GM12878 (cell line): Measurements from ENCODE around the gene SDK2. TPM values are rescaled to one million over a fixed set of nuclear protein-coding genes. Genes with fewer than 3 reads are reported as not detected.
A peak's percentile ranks its signal among the peaks of the same experiment; 100 is the strongest.

Experiments used
- ASH2L ChIP-seq: fragments of 300-600, 200-600 bp; sonication (generic); IDR thresholded peaks from 2 replicates; pipeline ENCODE4 v1.6.1; 2017; ENCODE audit warnings: low read depth, mild to moderate bottlenecking, borderline replicate concordance
- BCLAF1 ChIP-seq: fragments of 450-650 bp; IDR thresholded peaks from 2 replicates; pipeline ENCODE4 v1.6.1; 2017; ENCODE audit warnings: antibody characterized with exemption, mild to moderate bottlenecking, moderate library complexity
- CBX3 ChIP-seq: fragments of 200-600 bp; sonication (generic); IDR thresholded peaks from 2 replicates; pipeline ENCODE4 v1.6.1; 2016; ENCODE audit warnings: low read depth, borderline replicate concordance
- CEBPZ ChIP-seq: fragments of 150-350 bp; IDR thresholded peaks from 2 replicates; pipeline ENCODE4 v1.6.1; 2016; ENCODE audit warnings: low read depth, low read length
- CHD2 ChIP-seq: IDR thresholded peaks from 2 replicates; pipeline ENCODE4 v1.6.1; 2011; ENCODE audit warnings: low read depth, low read length, improper control_type of control experiment, borderline replicate concordance
- E2F4 ChIP-seq: IDR thresholded peaks from 2 replicates; pipeline ENCODE4 v1.6.1; 2012; ENCODE audit warnings: low read depth, low read length, improper control_type of control experiment
- HSF1 ChIP-seq: fragments of 150-350 bp; IDR thresholded peaks from 2 replicates; pipeline ENCODE4 v1.6.1; 2014; ENCODE audit warnings: mild to moderate bottlenecking, low read depth, low read length
- IKZF1 ChIP-seq: fragments of 450-650 bp; conservative IDR thresholded peaks from 2 replicates; pipeline ENCODE4 v1.6.1; 2017; ENCODE audit warnings: antibody characterized with exemption, mild to moderate bottlenecking
- MEF2A ChIP-seq: IDR thresholded peaks from 2 replicates; pipeline ENCODE4 v1.6.1; 2011; ENCODE audit warnings: low read depth, mild to moderate bottlenecking, low read length, moderate library complexity; ENCODE audit not compliant: insufficient read depth
- MLLT1 ChIP-seq: fragments of 450-650 bp; IDR thresholded peaks from 2 replicates; pipeline ENCODE4 v1.6.1; 2016; ENCODE audit warnings: mild to moderate bottlenecking
- MTA3 ChIP-seq: IDR thresholded peaks from 2 replicates; pipeline ENCODE4 v1.6.1; 2012; ENCODE audit warnings: low read length, inconsistent platforms, borderline replicate concordance
- NFYB ChIP-seq: IDR thresholded peaks from 2 replicates; pipeline ENCODE4 v1.6.1; 2011; ENCODE audit warnings: low read depth, mild to moderate bottlenecking, low read length, improper control_type of control experiment, moderate library complexity; ENCODE audit not compliant: insufficient read depth
- PBX3 ChIP-seq: IDR thresholded peaks from 2 replicates; pipeline ENCODE4 v1.6.1; 2011; ENCODE audit warnings: mild to moderate bottlenecking, low read depth, low read length, moderate library complexity; ENCODE audit not compliant: insufficient replicate concordance
- POLR2AphosphoS2 ChIP-seq: IDR thresholded peaks from 2 replicates; pipeline ENCODE4 v1.6.1; 2011; ENCODE audit warnings: low read depth, mild to moderate bottlenecking, low read length, improper control_type of control experiment, moderate library complexity
- RBBP5 ChIP-seq: fragments of 200-600 bp; sonication (generic); conservative IDR thresholded peaks from 2 replicates; pipeline ENCODE4 v1.6.1; 2016
- RELA ChIP-seq: fragments of 450-650 bp; IDR thresholded peaks from 2 replicates; pipeline ENCODE4 v1.8.0; 2014; ENCODE audit warnings: borderline replicate concordance; ENCODE audit not compliant: partially characterized antibody
- STAT1 ChIP-seq: fragments of 450-650 bp; conservative IDR thresholded peaks from 2 replicates; pipeline ENCODE4 v1.6.1; 2014; ENCODE audit warnings: antibody characterized with exemption, mild to moderate bottlenecking
- ZNF207 ChIP-seq: fragments of 450-650 bp; IDR thresholded peaks from 2 replicates; pipeline ENCODE4 v1.6.1; 2014; ENCODE audit warnings: antibody characterized with exemption, mild to moderate bottlenecking, borderline replicate concordance
- polyA plus RNA-seq, 11 experiments: library from polyadenylated mRNA; depleted of rRNA in 4 of 11; unstranded in 6 of 11; stranded (reverse) in 5 of 11; fragments of >200 nt; fragmentation: Nextera tagmentation in 4 of 11; fragmentation: Illumina TruSeq in 1 of 11; extraction: Ambion mirVana in 4 of 11; extraction: Trizol in 1 of 11; gene quantifications; 1 replicate in 1 of 11; 2 replicates in 10 of 11; pipeline versions ENCODE4 v1.2.1 to v1.2.3, GENCODE V29; 2011 to 2016; ENCODE audit warnings: inconsistent platforms in 2 of 11, missing spikeins in 2 of 11, low read depth in 1 of 11
- total RNA-seq, 4 experiments: library from RNA; depleted of rRNA in 3 of 4; stranded (reverse); fragments of >200 nt in 3 of 4; fragmentation: Illumina TruSeq in 1 of 4; extraction: Trizol in 1 of 4; gene quantifications; 2 replicates each; pipeline versions ENCODE4 v1.2.1 to v1.2.3, GENCODE V29; 2013 to 2021

The SDK2 gene
- total and polyA plus RNA-seq, 10 of the 15 experiments (the other 5 are each of a cell fraction or from before 2014, with no cell fraction given), result 0.03 to 0.08 (median 0.03) TPM; not detected in 7

GRCh38 chr17:73316919-73317505, 327.2 kb downstream of the SDK2 start (continued):
- no peak for TF ChIP-seq BCLAF1
- no peak for TF ChIP-seq MTA3
- TF ChIP-seq PBX3, result no peak
- peak; percentile 56 for TF ChIP-seq RELA
- TF ChIP-seq MLLT1, result no peak
- TF ChIP-seq HSF1, result no peak
- TF ChIP-seq CBX3, result no peak
- TF ChIP-seq POLR2AphosphoS2, result no peak
- TF ChIP-seq STAT1, result no peak
- TF ChIP-seq NFYB, result no peak
- TF ChIP-seq MEF2A, result no peak
- no peak for TF ChIP-seq RBBP5
- no peak for TF ChIP-seq ZNF207
- TF ChIP-seq CEBPZ, result no peak
- no peak for TF ChIP-seq ASH2L
- TF ChIP-seq IKZF1, result peak; percentile 78
- TF ChIP-seq CHD2, result 0 out of 2 replicates have a peak, but pooled peaks have one; percentile 14
- TF ChIP-seq E2F4, result no peak
